Colonic mucosa (tissue), 4 donors: ENCODE data around the gene DAB2IP. TPM values are rescaled to one million over a fixed set of nuclear protein-coding genes. Genes with fewer than 3 reads are reported as not detected.
A peak's percentile ranks its signal among the peaks of the same experiment; 100 is the strongest.

Source experiments
- DNase-seq: peaks from one replicate; pipeline ENCODE4 v3.0.0-alpha.2; 2020
- H3K27ac ChIP-seq: fragments of 200-600 bp; one replicate; pipeline ENCODE4 v1.8.0; 2021
- H3K27me3 ChIP-seq: fragments of 200-600 bp; one replicate; pipeline ENCODE4 v1.8.0; 2021
- H3K36me3 ChIP-seq: fragments of 200-600 bp; one replicate; pipeline ENCODE4 v1.8.0; 2021
- H3K4me1 ChIP-seq: fragments of 200-600 bp; one replicate; pipeline ENCODE4 v1.8.0; 2021; ENCODE audit warnings: mild to moderate bottlenecking
- H3K4me3 ChIP-seq: fragments of 200-600 bp; one replicate; pipeline ENCODE4 v1.8.0; 2021
- H3K9ac ChIP-seq, 2 donors: one replicate each; pipeline ENCODE4 v1.7.0; 2013; ENCODE audit warnings: control low read depth in 2 of 2, low read depth in 2 of 2, low read length in 2 of 2
- H3K9me3 ChIP-seq: fragments of 200-600 bp; one replicate; pipeline ENCODE4 v1.8.0; 2021
- intact Hi-C: fragments of 100-400 bp; cut with DNase I; formaldehyde crosslinking; loops from one replicate; pipeline ENCODE4 v1.14.1; 2022
- total RNA-seq, 2 donors: library from RNA; stranded (reverse); fragmentation: NEBNext Ultra II Directional in 1 of 2; extraction: Animal tissue kit (Norgen Biotek cat#: 25700) in 1 of 2; gene quantifications; one replicate each; pipeline ENCODE4 v1.2.1, GENCODE V29; 2021
- TF ChIP-seq, protein P1 (sequence below): fragments of 200-600 bp; IDR thresholded peaks from one replicate; pipeline ENCODE4 v1.8.0; 2022; ENCODE audit warnings: antibody characterized with exemption, mild to moderate bottlenecking
- donor health status: healthy.
- donor health status: DM: no; HTN: no; CAD: no.
- donor health status: DM: no; HTN: no; CAD: no.

Gene DAB2IP
- total RNA-seq, 2 donors from 2014 or later = 126 to 130 TPM

DNA sequence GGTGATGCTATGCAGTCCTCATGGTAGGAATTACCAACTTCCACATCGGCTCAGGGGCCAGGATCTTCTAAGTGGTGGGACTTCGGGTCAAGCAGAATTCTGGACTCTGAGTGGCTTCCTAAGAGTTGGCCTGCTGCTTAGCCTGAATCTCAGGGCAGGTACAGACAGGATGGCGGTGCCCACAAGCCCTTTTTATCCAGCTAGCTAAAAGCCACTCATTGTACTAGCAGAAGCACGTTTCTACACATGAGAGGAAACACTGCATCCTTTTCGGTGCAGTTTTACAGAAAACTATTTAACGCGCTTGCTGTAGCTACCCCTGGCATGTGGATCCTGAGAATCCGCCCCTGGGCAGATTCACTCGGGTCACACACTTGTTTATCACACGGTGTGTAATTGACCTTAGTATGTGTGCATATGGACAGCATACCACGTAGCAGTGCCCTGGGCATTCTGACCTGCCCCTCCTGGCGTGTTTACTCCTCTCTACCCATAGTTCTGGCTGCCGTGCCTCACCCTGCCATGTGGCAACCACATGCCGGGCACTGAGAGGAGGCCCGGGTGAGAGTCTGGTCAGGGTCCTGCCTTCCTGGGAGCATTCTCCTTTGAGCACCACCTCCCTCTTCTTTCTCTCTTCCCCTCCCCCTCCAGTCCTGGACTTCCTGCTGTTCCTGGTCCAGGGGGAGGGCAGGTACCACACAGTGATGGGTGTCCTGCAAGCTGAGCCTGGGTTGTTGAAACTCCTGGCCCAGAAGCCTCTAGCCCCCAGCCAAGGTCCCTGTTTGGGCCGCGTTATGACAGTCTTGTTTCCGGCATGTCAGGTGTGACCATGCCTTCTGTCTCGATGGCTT lies 65.9 kb downstream of the DAB2IP start:
- TF ChIP-seq, protein P1, sequence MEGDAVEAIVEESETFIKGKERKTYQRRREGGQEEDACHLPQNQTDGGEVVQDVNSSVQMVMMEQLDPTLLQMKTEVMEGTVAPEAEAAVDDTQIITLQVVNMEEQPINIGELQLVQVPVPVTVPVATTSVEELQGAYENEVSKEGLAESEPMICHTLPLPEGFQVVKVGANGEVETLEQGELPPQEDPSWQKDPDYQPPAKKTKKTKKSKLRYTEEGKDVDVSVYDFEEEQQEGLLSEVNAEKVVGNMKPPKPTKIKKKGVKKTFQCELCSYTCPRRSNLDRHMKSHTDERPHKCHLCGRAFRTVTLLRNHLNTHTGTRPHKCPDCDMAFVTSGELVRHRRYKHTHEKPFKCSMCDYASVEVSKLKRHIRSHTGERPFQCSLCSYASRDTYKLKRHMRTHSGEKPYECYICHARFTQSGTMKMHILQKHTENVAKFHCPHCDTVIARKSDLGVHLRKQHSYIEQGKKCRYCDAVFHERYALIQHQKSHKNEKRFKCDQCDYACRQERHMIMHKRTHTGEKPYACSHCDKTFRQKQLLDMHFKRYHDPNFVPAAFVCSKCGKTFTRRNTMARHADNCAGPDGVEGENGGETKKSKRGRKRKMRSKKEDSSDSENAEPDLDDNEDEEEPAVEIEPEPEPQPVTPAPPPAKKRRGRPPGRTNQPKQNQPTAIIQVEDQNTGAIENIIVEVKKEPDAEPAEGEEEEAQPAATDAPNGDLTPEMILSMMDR = no peak
- no peak overlapping the region for H3K27ac ChIP-seq
- no peaks in the 10 kb centered on the region for H3K27me3 ChIP-seq
- intact Hi-C loops = no loop called here
- no peak for DNase-seq
- no peak overlapping the region for H3K9ac ChIP-seq
- no peaks in the 10 kb centered on the region for H3K9me3 ChIP-seq
- peaks cover 24% of the 10 kb centered on the region for H3K4me1 ChIP-seq
- H3K36me3 ChIP-seq = no peaks in the 10 kb centered on the region
- H3K4me3 ChIP-seq = no peak overlapping the region

DNA sequence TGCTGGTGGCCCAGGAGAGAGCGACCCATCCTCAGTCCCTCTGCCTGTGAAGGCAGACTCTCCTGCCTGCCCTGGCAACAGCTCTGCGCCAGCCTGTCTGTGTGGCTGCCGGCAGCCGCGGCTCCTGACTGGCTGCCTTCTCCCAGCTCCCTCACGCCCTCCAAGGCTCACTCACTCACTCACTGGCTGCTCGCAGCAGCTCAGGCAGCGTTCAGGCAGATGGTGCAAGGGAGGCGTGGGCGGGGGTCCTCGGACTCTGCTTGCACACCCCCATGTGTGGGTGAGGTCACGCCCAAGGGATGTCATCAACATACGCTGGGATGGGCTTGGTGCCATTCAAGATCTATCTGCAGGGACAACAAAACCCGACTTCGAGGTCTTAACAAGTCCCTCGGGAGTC lies 66.7 kb downstream of the DAB2IP start:
- Histone ChIP-seq H3K4me1 (peaks cover 24% of the 10 kb centered on the region), H3K36me3 (no peaks in the 10 kb centered on the region), H3K9ac (no peak overlapping the region), H3K4me3 (no peak overlapping the region), H3K27ac (no peak overlapping the region), H3K9me3 (no peaks in the 10 kb centered on the region), H3K27me3 (no peaks in the 10 kb centered on the region)
- intact Hi-C loops = no loop called here
- TF ChIP-seq, protein P1 = no peak
- no peak for DNase-seq

DNA sequence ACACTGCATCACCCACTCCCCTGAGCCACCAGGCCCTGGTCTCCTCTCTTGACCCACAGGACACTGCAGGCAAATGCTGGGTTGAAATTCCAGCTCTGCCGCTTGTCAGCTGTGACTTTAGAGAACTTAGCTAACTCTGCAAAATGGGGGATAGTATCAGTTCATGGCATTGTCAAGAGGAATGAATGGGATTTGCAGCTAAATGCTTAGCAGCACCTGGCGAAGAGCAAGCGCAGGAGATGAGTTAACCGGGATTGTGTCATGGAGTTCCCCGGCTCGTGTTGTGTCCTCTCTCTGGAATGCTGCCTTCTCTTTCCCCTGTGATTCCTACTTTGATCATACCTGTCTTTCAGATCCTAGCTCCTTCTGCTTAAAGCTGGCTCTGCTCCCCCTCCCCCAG lies 67.1 kb downstream of the DAB2IP start:
- Histone ChIP-seq H3K9me3 (no peaks in the 10 kb centered on the region), H3K4me1 (peaks cover 24% of the 10 kb centered on the region), H3K4me3 (no peak overlapping the region), H3K27ac (no peak overlapping the region), H3K36me3 (no peaks in the 10 kb centered on the region), H3K9ac (no peak overlapping the region), H3K27me3 (no peaks in the 10 kb centered on the region)
- TF ChIP-seq, protein P1 = no peak
- intact Hi-C loops = no loop called here
- DNase-seq = no peak

DNA sequence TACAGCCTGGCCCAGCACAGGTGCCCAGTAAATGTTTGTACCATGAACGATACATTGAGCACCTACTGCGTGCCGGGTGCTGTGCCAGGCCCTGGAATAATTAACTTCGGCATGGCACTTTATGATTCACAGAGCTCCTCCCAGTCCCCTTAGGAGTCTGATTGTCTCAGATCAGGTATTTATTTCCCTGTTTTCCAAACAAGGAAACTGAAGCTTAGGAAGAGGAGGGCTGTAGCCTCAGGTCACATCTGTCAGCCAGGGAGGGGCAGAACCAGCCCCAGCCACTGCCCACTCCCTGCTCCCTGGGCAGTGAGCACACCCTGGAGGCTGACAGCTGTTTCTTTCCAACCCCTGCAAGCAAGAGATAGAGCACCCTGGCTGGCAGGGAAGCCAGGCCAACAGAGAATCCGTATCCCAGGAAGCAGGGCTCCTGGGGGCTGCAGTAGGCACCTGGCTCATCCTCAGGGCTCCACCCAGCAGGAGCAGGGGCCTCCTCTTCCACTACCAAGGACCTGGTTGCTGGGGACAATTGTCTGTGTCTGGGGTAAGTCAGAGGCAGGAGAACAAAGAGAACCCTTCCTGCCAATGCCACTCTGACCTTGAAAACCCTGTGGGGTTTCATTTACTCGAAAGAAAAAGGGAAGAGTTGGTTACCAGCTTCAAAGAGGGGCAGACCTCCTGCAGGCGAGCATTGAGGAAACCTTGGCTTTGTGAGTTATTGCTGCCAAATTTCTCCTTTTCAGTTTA lies 69.0 kb downstream of the DAB2IP start:
- Histone ChIP-seq H3K9ac (peak overlapping the region in 1 of 2 donors; percentile 73), H3K9me3 (no peaks in the 10 kb centered on the region), H3K4me1 (peaks cover 22% of the 10 kb centered on the region), H3K4me3 (no peak overlapping the region), H3K36me3 (no peaks in the 10 kb centered on the region), H3K27ac (peak overlapping the region; percentile 70), H3K27me3 (no peaks in the 10 kb centered on the region)
- DNase-seq = peak; percentile 77
- TF ChIP-seq, protein P1 = no peak
- intact Hi-C loops = no loop called here

DNA sequence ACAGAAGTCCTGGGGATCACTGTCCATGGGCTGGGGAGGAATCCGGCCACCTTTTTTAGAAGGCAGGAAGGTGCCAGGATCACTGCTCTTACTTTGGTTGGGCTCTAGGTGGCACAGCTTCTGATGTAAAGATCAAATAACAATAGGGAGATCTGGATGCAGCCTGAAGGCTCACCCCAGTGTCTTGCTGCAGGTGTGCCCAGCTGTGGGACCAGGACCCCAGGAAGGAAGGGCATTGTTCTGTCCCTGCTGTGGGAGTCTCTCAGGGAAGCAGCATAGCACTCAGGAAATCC lies 69.6 kb downstream of the DAB2IP start:
- intact Hi-C loops = no loop called here
- Histone ChIP-seq H3K4me3 (no peak overlapping the region), H3K27me3 (no peaks in the 10 kb centered on the region), H3K27ac (peak overlapping the region; percentile 70), H3K4me1 (peaks cover 22% of the 10 kb centered on the region), H3K9ac (peak overlapping the region; percentile 25 to 73), H3K9me3 (no peaks in the 10 kb centered on the region), H3K36me3 (no peaks in the 10 kb centered on the region)
- DNase-seq = no peak
- TF ChIP-seq, protein P1 = no peak
